GM12878 (cell line): ENCODE measurements around the gene SRBD1. TPM values are rescaled to one million over a fixed set of nuclear protein-coding genes. Genes with fewer than 3 reads are reported as not detected.
A peak's percentile ranks its signal among the peaks of the same experiment; 100 is the strongest.

Source experiments
- ATAC-seq: fragments of 200-7000 bp; cut with Tn5 transposase; 3 replicates; pipeline ENCODE4 v1.9.1; 2020; ENCODE audit warnings: mild to moderate bottlenecking, moderate library complexity
- BruUV-seq: library from RNA; stranded (reverse); fragments of 400-500 nt; replicated peaks from 2 replicates; lab custom pipeline; 2021; lab: Mats Ljungman, UMichigan
- CTCF ChIA-PET: fragments of 300-600 bp; sonication (Branson Sonifier 250); formaldehyde crosslinking; extraction: SDS; loops from one replicate; lab custom pipeline; 2021; ENCODE audit warnings: inconsistent platforms; lab: Yijun Ruan, JAX
- POLR2A ChIA-PET: fragments of 350-600 bp; formaldehyde crosslinking; extraction: SDS; loops from one replicate; lab custom pipeline; 2021; ENCODE audit warnings: inconsistent platforms; lab: Charles Lee
- RAD21 ChIA-PET: fragments of 300-600 bp; sonication (Branson Sonifier 250); formaldehyde crosslinking; loops from one replicate; lab custom pipeline; 2023; ENCODE audit warnings: antibody characterized with exemption; ENCODE audit not compliant: unreplicated experiment; lab: Charles Lee
- SMC1A ChIA-PET: fragments of 300-600 bp; sonication (Branson Sonifier 250); formaldehyde crosslinking; loops from one replicate; lab custom pipeline; 2023; ENCODE audit not compliant: unreplicated experiment, uncharacterized antibody; lab: Charles Lee
- DNase-seq: peaks from one replicate; pipeline ENCODE4 v3.0.0-alpha.2; 2011; ENCODE audit warnings: low read depth, low spot score
- FAIRE-seq: peaks from 3 replicates; lab custom pipeline; 2011; peaks lifted over from hg19 to GRCh38; lab: Jason Lieb, UNC
- H2AFZ ChIP-seq: 2 replicates; pipeline ENCODE4 v1.6.0; 2011; ENCODE audit warnings: low read depth, low read length, control low read depth; ENCODE audit not compliant: control insufficient read depth
- H3K27ac ChIP-seq: 2 replicates; pipeline ENCODE4 v1.5.1; 2011; ENCODE audit warnings: control low read depth; ENCODE audit not compliant: control insufficient read depth, insufficient read depth
- H3K27me3 ChIP-seq, 2 experiments: replicated peaks in 1 of 2; 2 replicates each; pipeline versions ENCODE4 v1.6.0 to v1.6.1; 2011; ENCODE audit warnings: low read length in 1 of 2; ENCODE audit not compliant: control insufficient read depth in 2 of 2, insufficient read depth in 2 of 2
- H3K36me3 ChIP-seq, 2 experiments: 2 replicates each; pipeline ENCODE4 v1.5.1; 2011; ENCODE audit warnings: low read length in 1 of 2; ENCODE audit not compliant: control insufficient read depth in 2 of 2, insufficient read depth in 2 of 2
- H3K4me1 ChIP-seq: 2 replicates; pipeline ENCODE4 v1.6.1; 2011; ENCODE audit warnings: mild to moderate bottlenecking, low read length, moderate library complexity, mixed read lengths; ENCODE audit not compliant: control insufficient read depth, insufficient read depth
- H3K4me2 ChIP-seq: 2 replicates; pipeline ENCODE4 v1.6.0; 2011; ENCODE audit warnings: control low read depth; ENCODE audit not compliant: control insufficient read depth, insufficient read depth
- H3K4me3 ChIP-seq: fragments of 200-600 bp; sonication (generic); 2 replicates; pipeline ENCODE4 v1.5.1; 2016
- H3K79me2 ChIP-seq: 2 replicates; pipeline ENCODE4 v1.6.0; 2011; ENCODE audit warnings: low read length; ENCODE audit not compliant: control insufficient read depth, insufficient read depth
- H3K9ac ChIP-seq: 2 replicates; pipeline ENCODE4 v1.8.0; 2011; ENCODE audit warnings: low read length, control low read depth, mixed read lengths; ENCODE audit not compliant: control insufficient read depth, insufficient read depth
- H3K9me3 ChIP-seq: replicated peaks from 3 replicates; pipeline ENCODE4 v1.5.1; 2011; ENCODE audit warnings: mild to moderate bottlenecking, low read length; ENCODE audit not compliant: control insufficient read depth, insufficient read depth
- H4K20me1 ChIP-seq: 2 replicates; pipeline ENCODE4 v1.6.0; 2011; ENCODE audit not compliant: control insufficient read depth, insufficient read depth
- WGBS: methylation state at CpG from one replicate; pipeline ENCODE4 v1.1.6; 2016; ENCODE audit warnings: low lambda C conversion rate; ENCODE audit not compliant: insufficient replicate concordance, insufficient coverage; ENCODE audit errors: missing lambda C conversion rate; 5-methylcytosine and 5-hydroxymethylcytosine counted together
- in situ Hi-C: fragments of 300-500 bp; cut with MboI; formaldehyde crosslinking; loops from 9 replicates; pipeline ENCODE4 v1.14.3; 2018; ENCODE audit warnings: mixed read lengths
- intact Hi-C: fragments of 100-400 bp; cut with micrococcal nuclease; formaldehyde crosslinking; loops from one replicate; pipeline ENCODE4 v1.14.2; 2022; ENCODE audit not compliant: unreplicated experiment
- polyA plus RNA-seq, 11 experiments: library from polyadenylated mRNA; depleted of rRNA in 4 of 11; unstranded in 6 of 11; stranded (reverse) in 5 of 11; fragments of >200 nt; fragmentation: Nextera tagmentation in 4 of 11; fragmentation: Illumina TruSeq in 1 of 11; extraction: Ambion mirVana in 4 of 11; extraction: Trizol in 1 of 11; gene quantifications; 1 replicate in 1 of 11; 2 replicates in 10 of 11; pipeline versions ENCODE4 v1.2.1 to v1.2.3, GENCODE V29; 2011 to 2016; ENCODE audit warnings: inconsistent platforms in 2 of 11, missing spikeins in 2 of 11, low read depth in 1 of 11
- total RNA-seq, 4 experiments: library from RNA; depleted of rRNA in 3 of 4; stranded (reverse); fragments of >200 nt in 3 of 4; fragmentation: Illumina TruSeq in 1 of 4; extraction: Trizol in 1 of 4; gene quantifications; 2 replicates each; pipeline versions ENCODE4 v1.2.1 to v1.2.3, GENCODE V29; 2013 to 2021
- TF ChIP-seq, protein P1 (sequence below): fragments of 450-650 bp; IDR thresholded peaks from 2 replicates; pipeline ENCODE4 v1.6.1; 2016; ENCODE audit warnings: mild to moderate bottlenecking
- TF ChIP-seq, protein P2 (sequence below): fragments of 450-650 bp; IDR thresholded peaks from 2 replicates; pipeline ENCODE4 v1.6.1; 2018; ENCODE audit warnings: mild to moderate bottlenecking, low read depth, moderate library complexity; ENCODE audit not compliant: partially characterized antibody

SRBD1 gene
- total and polyA plus RNA-seq, 10 of the 15 experiments (the other 5 are each of a cell fraction or from before 2014, with no cell fraction given) = 9.7 to 33.1 (median 20.1) TPM

DNA sequence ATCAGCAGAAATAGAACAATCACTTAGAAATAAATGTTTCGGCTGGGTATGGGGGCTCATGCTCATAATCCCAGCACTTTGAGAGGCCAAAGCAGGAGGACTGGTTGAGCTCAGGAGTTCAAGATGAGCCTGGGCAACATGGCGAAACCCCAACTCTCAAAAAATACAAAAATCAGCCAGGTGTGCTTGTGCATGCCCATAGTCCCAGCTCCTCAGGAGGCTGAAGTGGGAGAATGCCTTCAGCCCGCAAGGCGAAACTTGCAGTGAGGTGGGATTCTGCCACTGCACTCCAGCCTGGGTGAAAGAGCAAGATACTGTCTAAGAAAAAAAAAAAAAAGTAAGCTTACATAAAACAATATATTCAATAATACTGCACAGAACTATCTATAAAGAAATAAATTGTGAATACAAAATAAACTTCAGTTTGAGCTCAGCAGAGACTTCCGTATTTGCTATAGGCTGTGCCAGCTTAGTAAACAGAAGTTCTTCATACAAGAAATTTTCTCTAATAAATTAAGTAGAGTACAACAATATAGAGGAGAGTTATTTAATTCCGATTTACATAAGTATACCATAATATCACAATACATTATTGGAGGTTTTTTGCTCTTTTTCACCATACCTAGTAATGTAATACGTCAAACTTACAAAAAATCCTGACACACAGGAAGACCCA lies 43.6 kb downstream of the SRBD1 start:
- H3K4me2 ChIP-seq = peak overlapping the region; percentile 73; the same call in 1 of the 2 replicates
- ATAC-seq = peak; percentile 46
- ChIA-PET POLR2A (interaction anchor here (0.6 to 1.8 kb wide), 4 partner anchors 12 to 906 kb away, joined by 3 to 6 read pairs (median 3); partner anchors contain the start of gene SRBD1), CTCF (interaction anchor here (0.6 to 2.0 kb wide), 9 partner anchors 8 to 1632 kb away, joined by 3 to 8 read pairs (median 3); partner anchors contain the start of gene SRBD1), SMC1A (interaction anchor here (0.6 to 1.8 kb wide), 14 partner anchors 10 to 78 kb away, joined by 3 to 6 read pairs (median 4); partner anchors contain the start of gene SRBD1)
- in situ Hi-C loops = no loop called here
- intact Hi-C loops = no loop called here
- no TSS peak for BruUV-seq
- peaks cover 0 to 12% of the 10 kb centered on the region in 2 experiments; a peak in 2 of 4 replicates for H3K36me3 ChIP-seq
- TF ChIP-seq, protein P1, sequence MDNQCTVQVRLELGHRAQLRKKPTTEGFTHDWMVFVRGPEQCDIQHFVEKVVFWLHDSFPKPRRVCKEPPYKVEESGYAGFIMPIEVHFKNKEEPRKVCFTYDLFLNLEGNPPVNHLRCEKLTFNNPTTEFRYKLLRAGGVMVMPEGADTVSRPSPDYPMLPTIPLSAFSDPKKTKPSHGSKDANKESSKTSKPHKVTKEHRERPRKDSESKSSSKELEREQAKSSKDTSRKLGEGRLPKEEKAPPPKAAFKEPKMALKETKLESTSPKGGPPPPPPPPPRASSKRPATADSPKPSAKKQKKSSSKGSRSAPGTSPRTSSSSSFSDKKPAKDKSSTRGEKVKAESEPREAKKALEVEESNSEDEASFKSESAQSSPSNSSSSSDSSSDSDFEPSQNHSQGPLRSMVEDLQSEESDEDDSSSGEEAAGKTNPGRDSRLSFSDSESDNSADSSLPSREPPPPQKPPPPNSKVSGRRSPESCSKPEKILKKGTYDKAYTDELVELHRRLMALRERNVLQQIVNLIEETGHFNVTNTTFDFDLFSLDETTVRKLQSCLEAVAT = peak; percentile 64; the same call in 1 of the 2 replicates
- TF ChIP-seq, protein P2, sequence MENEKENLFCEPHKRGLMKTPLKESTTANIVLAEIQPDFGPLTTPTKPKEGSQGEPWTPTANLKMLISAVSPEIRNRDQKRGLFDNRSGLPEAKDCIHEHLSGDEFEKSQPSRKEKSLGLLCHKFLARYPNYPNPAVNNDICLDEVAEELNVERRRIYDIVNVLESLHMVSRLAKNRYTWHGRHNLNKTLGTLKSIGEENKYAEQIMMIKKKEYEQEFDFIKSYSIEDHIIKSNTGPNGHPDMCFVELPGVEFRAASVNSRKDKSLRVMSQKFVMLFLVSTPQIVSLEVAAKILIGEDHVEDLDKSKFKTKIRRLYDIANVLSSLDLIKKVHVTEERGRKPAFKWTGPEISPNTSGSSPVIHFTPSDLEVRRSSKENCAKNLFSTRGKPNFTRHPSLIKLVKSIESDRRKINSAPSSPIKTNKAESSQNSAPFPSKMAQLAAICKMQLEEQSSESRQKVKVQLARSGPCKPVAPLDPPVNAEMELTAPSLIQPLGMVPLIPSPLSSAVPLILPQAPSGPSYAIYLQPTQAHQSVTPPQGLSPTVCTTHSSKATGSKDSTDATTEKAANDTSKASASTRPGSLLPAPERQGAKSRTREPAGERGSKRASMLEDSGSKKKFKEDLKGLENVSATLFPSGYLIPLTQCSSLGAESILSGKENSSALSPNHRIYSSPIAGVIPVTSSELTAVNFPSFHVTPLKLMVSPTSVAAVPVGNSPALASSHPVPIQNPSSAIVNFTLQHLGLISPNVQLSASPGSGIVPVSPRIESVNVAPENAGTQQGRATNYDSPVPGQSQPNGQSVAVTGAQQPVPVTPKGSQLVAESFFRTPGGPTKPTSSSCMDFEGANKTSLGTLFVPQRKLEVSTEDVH = no peak
- TF ChIP-seq, all 136 proteins: peak for 1
- RAD21 ChIA-PET = interaction anchor here (0.7 to 1.1 kb wide), 3 partner anchors 16 to 586 kb away, joined by 3 to 4 read pairs (median 4); no protein-coding TSS in a partner anchor
- Histone ChIP-seq H3K27ac (peak overlapping the region; percentile 76; the same call in 1 of the 2 replicates), H4K20me1 (no peaks in the 10 kb centered on the region), H3K27me3 (no peaks in the 10 kb centered on the region), H3K79me2 (no peaks in the 10 kb centered on the region), H3K4me3 (no peak overlapping the region), H3K9me3 (no peaks in the 10 kb centered on the region; the same call in 2 of the 3 replicates), H3K4me1 (peaks cover 7% of the 10 kb centered on the region), H3K9ac (no peak overlapping the region), H2AFZ (peak overlapping the region; percentile 65)
- no peak for DNase-seq
- peak; percentile 31 for FAIRE-seq
- WGBS = 84% methylated on average over 7 of the region's 7 CpGs
